Measurements from ENCODE around the gene NSFL1C. TPM values are rescaled to one million over a fixed set of nuclear protein-coding genes. Genes with fewer than 3 reads are reported as not detected.

The NSFL1C gene
- total RNA-seq, 4 donors from 2014 or later = 14.7 to 51.2 (median 48.8) TPM

GRCh38 chr20:1467355-1468116, 887 bp upstream of the NSFL1C start:
- peak; percentile 65 for DNase-seq
- peak; percentile 52 for TF ChIP-seq POLR2A (IDR thresholded peaks at IDR 0.05)
- no peak for TF ChIP-seq EP300 (IDR thresholded peaks at IDR 0.05; ENCODE audit: low read depth)
- TF ChIP-seq CTCF (IDR thresholded peaks at IDR 0.05) = no peak
- TF ChIP-seq POLR2AphosphoS5 (IDR thresholded peaks at IDR 0.05) = peak in 1 of 3 donors; percentile 59
- H3K27ac ChIP-seq = peak overlapping the region; percentile 89 to 95 (median 92)
- H3K27me3 ChIP-seq = no peaks in the 10 kb centered on the region
- intact Hi-C loops (cut with DNase I; ENCODE audit: low total_unique reads) (loop anchor here (10.0 kb wide), 1 partner anchor 153 kb away; no protein-coding TSS in a partner anchor), in situ Hi-C loops (cut with MboI; ENCODE audit: low pct_ligation_motif_present in 1 of 4, low pct_unique_long_range_greater_than_20kb in 1 of 4, low sequenced_read_pairs in 3 of 4) (loop anchor here in 3 of 4 donors (25.0 kb wide), 2 partner anchors 330 to 355 kb away; partner anchors contain the start of gene PSMF1 (in 2 of the 3))
- 25 to 47% methylated on average over 17 to 22 of the region's 22 CpGs for WGBS, 2 donors (ENCODE audit: low coverage in 1 of 2)
- H3K4me3 ChIP-seq = peak overlapping the region in 3 of 4 donors; percentile 8 to 98 (median 93)
- H3K9me3 ChIP-seq = no peaks in the 10 kb centered on the region
- peaks cover 11 to 65% (median 32%) of the 10 kb centered on the region in 4 donors for H3K4me1 ChIP-seq
- no peaks in the 10 kb centered on the region for H3K36me3 ChIP-seq

GRCh38 chr20:1467082-1467354, 369 bp upstream of the NSFL1C start:
- no peak for DNase-seq
- Histone ChIP-seq H3K27me3 (no peaks in the 10 kb centered on the region), H3K36me3 (no peaks in the 10 kb centered on the region), H3K27ac (peak overlapping the region; percentile 89 to 95 (median 92)), H3K4me3 (peak overlapping the region in 3 of 4 donors; percentile 8 to 98 (median 93)), H3K9me3 (no peaks in the 10 kb centered on the region), H3K4me1 (peaks cover 11 to 61% (median 32%) of the 10 kb centered on the region in 4 donors)
- intact Hi-C loops (cut with DNase I; ENCODE audit: low total_unique reads) (loop anchor here (10.0 kb wide), 1 partner anchor 152 kb away; no protein-coding TSS in a partner anchor), in situ Hi-C loops (cut with MboI; ENCODE audit: low pct_ligation_motif_present in 1 of 4, low pct_unique_long_range_greater_than_20kb in 1 of 4, low sequenced_read_pairs in 3 of 4) (loop anchor here in 3 of 4 donors (25.0 kb wide), 2 partner anchors 330 to 355 kb away; partner anchors contain the start of gene PSMF1 (in 2 of the 3))
- WGBS, 2 donors (ENCODE audit: low coverage in 1 of 2) = 0 to 3% methylated on average over 3 to 7 of the region's 7 CpGs
- no peak for TF ChIP-seq CTCF (IDR thresholded peaks at IDR 0.05)

- Histone ChIP-seq H3K4me1 (peaks cover 11 to 59% (median 31%) of the 10 kb centered on the region in 4 donors), H3K27me3 (no peaks in the 10 kb centered on the region), H3K36me3 (peaks cover 0 to 4% (median 0%) of the 10 kb centered on the region in 4 donors), H3K4me3 (peak overlapping the region; percentile 69 to 98 (median 88)), H3K9me3 (no peaks in the 10 kb centered on the region), H3K27ac (peak overlapping the region; percentile 89 to 95 (median 92))
- TF ChIP-seq CTCF (IDR thresholded peaks at IDR 0.05) = no peak
- no peak for TF ChIP-seq POLR2A (IDR thresholded peaks at IDR 0.05)
- TF ChIP-seq POLR2AphosphoS5 (IDR thresholded peaks at IDR 0.05) = no peak
- no peak for TF ChIP-seq EP300 (IDR thresholded peaks at IDR 0.05; ENCODE audit: low read depth)
- 37 to 40% methylated on average over 6 to 12 of the region's 12 CpGs for WGBS, 2 donors (ENCODE audit: low coverage in 1 of 2)
- no peak for DNase-seq
- in situ Hi-C loops (cut with MboI; ENCODE audit: low pct_ligation_motif_present in 1 of 4, low pct_unique_long_range_greater_than_20kb in 1 of 4, low sequenced_read_pairs in 3 of 4) = loop anchor here in 3 of 4 donors (25.0 kb wide), 2 partner anchors 328 to 353 kb away; partner anchors contain the start of gene PSMF1 (in 2 of the 3)
- intact Hi-C loops (cut with DNase I; ENCODE audit: low total_unique reads) = loop anchor here (10.0 kb wide), 1 partner anchor 151 kb away; no protein-coding TSS in a partner anchor
Measured at GRCh38 chr20:1465470-1466210, 1.0 kb downstream of the NSFL1C start.
